Liver (tissue), 9 donors: ENCODE results near the gene SCN9A. TPM values are rescaled to one million over a fixed set of nuclear protein-coding genes. Genes with fewer than 3 reads are reported as not detected.

Experiments used
- DNase-seq: peaks from one replicate; pipeline ENCODE4 v3.0.0-alpha.2; 2017; ENCODE audit warnings: low spot score
- H3K27ac ChIP-seq, 2 donors: one replicate each; pipeline ENCODE4 v1.7.0; 2013; ENCODE audit warnings: inconsistent platforms in 2 of 2, low read length in 2 of 2, control low read depth in 1 of 2, low read depth in 1 of 2, mild to moderate bottlenecking in 1 of 2
- H3K27me3 ChIP-seq, 4 donors: one replicate each; pipeline versions ENCODE4 v1.6.1 to v1.7.0; 2013; ENCODE audit warnings: low read length in 3 of 4, inconsistent platforms in 1 of 4, mild to moderate bottlenecking in 1 of 4, moderate library complexity in 1 of 4; ENCODE audit not compliant: control insufficient read depth in 4 of 4, insufficient read depth in 4 of 4
- H3K36me3 ChIP-seq, 4 donors: one replicate each; pipeline versions ENCODE4 v1.6.1 to v1.7.0; 2013; ENCODE audit warnings: low read length in 3 of 4, mild to moderate bottlenecking in 3 of 4, low read depth in 1 of 4, moderate library complexity in 1 of 4; ENCODE audit not compliant: control insufficient read depth in 4 of 4, insufficient read depth in 3 of 4
- H3K4me1 ChIP-seq, 4 donors: one replicate each; pipeline versions ENCODE4 v1.6.1 to v1.7.0; 2013; ENCODE audit warnings: low read length in 3 of 4, mild to moderate bottlenecking in 3 of 4, moderate library complexity in 1 of 4; ENCODE audit not compliant: control insufficient read depth in 4 of 4, insufficient read depth in 4 of 4
- H3K4me3 ChIP-seq, 3 donors: one replicate each; pipeline versions ENCODE4 v1.6.1 to v1.7.0; 2013; ENCODE audit warnings: low read length in 3 of 3, control low read depth in 1 of 3, low read depth in 1 of 3, mild to moderate bottlenecking in 1 of 3
- H3K9ac ChIP-seq, 2 donors: one replicate each; pipeline ENCODE4 v1.7.0; 2013; ENCODE audit warnings: low read length in 2 of 2, mild to moderate bottlenecking in 2 of 2, moderate library complexity in 2 of 2, control low read depth in 1 of 2, low read depth in 1 of 2
- H3K9me3 ChIP-seq, 4 donors: one replicate each; pipeline versions ENCODE4 v1.6.1 to v1.7.0; 2013; ENCODE audit warnings: low read length in 3 of 4; ENCODE audit not compliant: control insufficient read depth in 4 of 4
- ATF3 ChIP-seq: IDR thresholded peaks from 2 replicates; pipeline ENCODE4 v1.6.1; 2016; ENCODE audit warnings: antibody characterized with exemption
- CTCF ChIP-seq: fragments of 150-350 bp; IDR thresholded peaks from 2 replicates; pipeline ENCODE4 v1.5.1; 2017; ENCODE audit warnings: improper control_type of control experiment, low read depth, low read length; ENCODE audit not compliant: missing input control
- EGR1 ChIP-seq, 2 donors: IDR thresholded peaks; 2 replicates each; pipeline ENCODE4 v1.6.1; 2016 to 2018; ENCODE audit warnings: antibody characterized with exemption in 2 of 2, low read depth in 2 of 2
- FOXA1 ChIP-seq: IDR thresholded peaks from 2 replicates; pipeline ENCODE4 v1.6.1; 2016; ENCODE audit warnings: antibody characterized with exemption
- FOXA2 ChIP-seq: IDR thresholded peaks from 2 replicates; pipeline ENCODE4 v1.6.1; 2016; ENCODE audit warnings: antibody characterized with exemption
- GABPA ChIP-seq, 2 donors: IDR thresholded peaks in 1 of 2; conservative IDR thresholded peaks in 1 of 2; 2 replicates each; pipeline ENCODE4 v1.6.1; 2016; ENCODE audit warnings: antibody characterized with exemption in 2 of 2, mild to moderate bottlenecking in 1 of 2, moderate library complexity in 1 of 2
- HNF4A ChIP-seq, 2 donors: conservative IDR thresholded peaks; 2 replicates each; pipeline ENCODE4 v1.6.1; 2016; ENCODE audit warnings: antibody characterized with exemption in 2 of 2, mild to moderate bottlenecking in 2 of 2
- HNF4G ChIP-seq: IDR thresholded peaks from 2 replicates; pipeline ENCODE4 v1.6.1; 2016; ENCODE audit warnings: antibody characterized with exemption
- JUND ChIP-seq, 2 donors: IDR thresholded peaks; 2 replicates each; pipeline ENCODE4 v1.6.1; 2016; ENCODE audit warnings: antibody characterized with exemption in 2 of 2
- MAX ChIP-seq: IDR thresholded peaks from 2 replicates; pipeline ENCODE4 v1.6.1; 2016; ENCODE audit warnings: antibody characterized with exemption
- NR2F2 ChIP-seq: IDR thresholded peaks from 2 replicates; pipeline ENCODE4 v1.6.1; 2016; ENCODE audit warnings: antibody characterized with exemption
- RAD21 ChIP-seq, 2 donors: IDR thresholded peaks; 2 replicates each; pipeline ENCODE4 v1.6.1; 2016; ENCODE audit warnings: antibody characterized with exemption in 2 of 2, mild to moderate bottlenecking in 2 of 2
- REST ChIP-seq: IDR thresholded peaks from 2 replicates; pipeline ENCODE4 v1.6.1; 2016; ENCODE audit warnings: antibody characterized with exemption, mild to moderate bottlenecking
- RXRA ChIP-seq, 2 donors: IDR thresholded peaks; 2 replicates each; pipeline ENCODE4 v1.6.1; 2017 to 2018; ENCODE audit warnings: antibody characterized with exemption in 2 of 2, mild to moderate bottlenecking in 1 of 2
- SP1 ChIP-seq: IDR thresholded peaks from 2 replicates; pipeline ENCODE4 v1.6.1; 2018; ENCODE audit warnings: antibody characterized with exemption, mild to moderate bottlenecking
- TAF1 ChIP-seq: conservative IDR thresholded peaks from 2 replicates; pipeline ENCODE4 v1.6.1; 2016; ENCODE audit warnings: antibody characterized with exemption, mild to moderate bottlenecking
- YY1 ChIP-seq: IDR thresholded peaks from 2 replicates; pipeline ENCODE4 v1.6.1; 2016; ENCODE audit warnings: antibody characterized with exemption, mild to moderate bottlenecking
- ZBTB33 ChIP-seq: IDR thresholded peaks from 2 replicates; pipeline ENCODE4 v1.6.1; 2016; ENCODE audit warnings: antibody characterized with exemption
- WGBS: extraction: QIAGEN DNeasy Blood & Tissue Kit; methylation state at CpG from one replicate; pipeline ENCODE4 v1.1.7; 2013; 5-methylcytosine and 5-hydroxymethylcytosine counted together
- polyA plus RNA-seq, 2 donors: library from polyadenylated mRNA; stranded (reverse) in 1 of 2; unstranded in 1 of 2; fragments of 200-250 nt in 1 of 2; fragments of >200 nt in 1 of 2; fragmentation: Nextera tagmentation in 1 of 2; extraction: Ambion mirVana in 1 of 2; gene quantifications; one replicate each; pipeline versions ENCODE4 v1.2.1 to v1.2.3, GENCODE V29; 2013 to 2015
- total RNA-seq, 2 donors: library from RNA; depleted of rRNA; stranded (reverse); fragments of >200 nt; gene quantifications; one replicate each; pipeline ENCODE4 v1.2.3, GENCODE V29; 2014
- donor health status: healthy.
- donor health status: healthy.
- donor health status: healthy.
- donor health status: healthy.
- donor health status: healthy.

SCN9A gene
- total and polyA plus RNA-seq, 4 donors: 1.2 to 10.1 (median 9.2) TPM

- Histone ChIP-seq H3K36me3 (no peaks in the 10 kb centered on the region), H3K9ac (no peak overlapping the region), H3K27me3 (no peaks in the 10 kb centered on the region), H3K9me3 (no peaks in the 10 kb centered on the region), H3K27ac (no peak overlapping the region), H3K4me1 (peaks cover 0 to 8% (median 0%) of the 10 kb centered on the region in 4 donors), H3K4me3 (no peak overlapping the region)
- TF ChIP-seq RAD21 (IDR thresholded peaks at IDR 0.05) (no peak), SP1 (no peak), YY1 (no peak), HNF4G (no peak), RXRA (IDR thresholded peaks at IDR 0.05) (no peak), CTCF (no peak), GABPA (IDR thresholded peaks at IDR 0.05 in 1 of 2, conservative IDR thresholded peaks at IDR 0.05 in 1 of 2) (no peak), HNF4A (conservative IDR thresholded peaks at IDR 0.05) (no peak), NR2F2 (no peak), MAX (no peak), FOXA1 (no peak), ZBTB33 (no peak), TAF1 (no peak), FOXA2 (no peak), EGR1 (IDR thresholded peaks at IDR 0.05; ENCODE audit: low read depth in 2 of 2) (no peak), ATF3 (no peak), REST (no peak), JUND (IDR thresholded peaks at IDR 0.05) (no peak)
- DNase-seq: no peak
- WGBS: 93% methylated on average over 4 of the region's 4 CpGs
Observed at GRCh38 chr2:166338831-166339339, 36.9 kb downstream of the SCN9A start.
